H1 (cell line): ENCODE results near the gene TADA1. TPM values are rescaled to one million over a fixed set of nuclear protein-coding genes. Genes with fewer than 3 reads are reported as not detected.

Source experiments
- CTCF ChIA-PET: fragments of 300-600 bp; sonication (Branson Sonifier 250); formaldehyde crosslinking; loops from one replicate; lab custom pipeline; 2021; ENCODE audit not compliant: partially characterized antibody; lab: Charles Lee
- POLR2A ChIA-PET: fragments of 300-600 bp; sonication (Branson Sonifier 250); formaldehyde crosslinking; loops from one replicate; lab custom pipeline; 2021; ENCODE audit warnings: inconsistent platforms; ENCODE audit not compliant: partially characterized antibody; lab: Charles Lee
- DNase-seq, 2 experiments: peaks; one replicate each; pipeline versions ENCODE4 v3.0.0 to v3.0.0-alpha.2; 2010 to 2022; ENCODE audit warnings: low spot score in 2 of 2, low read depth in 1 of 2, mixed read lengths in 1 of 2
- FAIRE-seq: peaks from 2 replicates; lab custom pipeline; 2011; peaks lifted over from hg19 to GRCh38; lab: Jason Lieb, UNC
- H2AFZ ChIP-seq: 2 replicates; pipeline ENCODE4 v1.8.1; 2012; ENCODE audit warnings: low read length, inconsistent platforms
- H2AK5ac ChIP-seq: 2 replicates; pipeline ENCODE4 v1.6.1; 2013; ENCODE audit warnings: low read depth, low read length
- H2BK120ac ChIP-seq: replicated peaks from 2 replicates; pipeline ENCODE3; 2013; ENCODE audit warnings: low read depth, low read length, inconsistent platforms
- H2BK12ac ChIP-seq: 2 replicates; pipeline ENCODE4 v1.6.1; 2013; ENCODE audit warnings: low read depth, low read length
- H2BK15ac ChIP-seq: 2 replicates; pipeline ENCODE4 v1.6.1; 2013; ENCODE audit warnings: low read length
- H2BK20ac ChIP-seq: 2 replicates; pipeline ENCODE4 v1.6.1; 2013; ENCODE audit warnings: low read length
- H2BK5ac ChIP-seq: 2 replicates; pipeline ENCODE4 v1.6.1; 2013; ENCODE audit warnings: low read depth, low read length
- H3K14ac ChIP-seq: 2 replicates; pipeline ENCODE4 v1.6.1; 2013; ENCODE audit warnings: inconsistent platforms; ENCODE audit not compliant: insufficient read length
- H3K18ac ChIP-seq: 2 replicates; pipeline ENCODE4 v1.6.1; 2013; ENCODE audit warnings: low read length; ENCODE audit errors: extremely low read depth
- H3K23ac ChIP-seq: 2 replicates; pipeline ENCODE4 v1.6.1; 2013; ENCODE audit warnings: inconsistent platforms; ENCODE audit not compliant: insufficient read length
- H3K23me2 ChIP-seq: 2 replicates; pipeline ENCODE4 v1.6.1; 2013; ENCODE audit warnings: low read depth, low read length
- H3K27ac ChIP-seq: 2 replicates; pipeline ENCODE4 v1.6.1; 2011; ENCODE audit warnings: low read depth, low read length, inconsistent platforms
- H3K27me3 ChIP-seq, 4 experiments: replicated peaks in 1 of 4; 1 replicate in 1 of 4; 2 replicates in 3 of 4; pipeline versions ENCODE4 v1.6.1 to v1.8.1; 2011 to 2013; ENCODE audit warnings: low read length in 3 of 4, mild to moderate bottlenecking in 3 of 4, inconsistent platforms in 2 of 4, mixed read lengths in 2 of 4, moderate library complexity in 1 of 4; ENCODE audit not compliant: control insufficient read depth in 3 of 4, insufficient read depth in 3 of 4; ENCODE audit errors: extremely low read depth in 1 of 4
- H3K36me3 ChIP-seq, 4 experiments: 2 replicates each; pipeline versions ENCODE4 v1.6.1 to v1.8.1; 2011 to 2013; ENCODE audit warnings: mild to moderate bottlenecking in 4 of 4, low read length in 3 of 4, moderate library complexity in 2 of 4, control low read depth in 1 of 4, inconsistent platforms in 1 of 4; ENCODE audit not compliant: insufficient read depth in 4 of 4, control insufficient read depth in 2 of 4
- H3K4ac ChIP-seq: replicated peaks from 2 replicates; pipeline ENCODE3; 2013; ENCODE audit warnings: low read length, low read depth, mixed read lengths, inconsistent platforms; ENCODE audit not compliant: insufficient read length
- H3K4me1 ChIP-seq, 4 experiments: replicated peaks in 1 of 4; 1 replicate in 1 of 4; 2 replicates in 3 of 4; pipeline versions ENCODE4 v1.6.1 to v1.8.1; 2011 to 2013; ENCODE audit warnings: low read length in 3 of 4, inconsistent platforms in 2 of 4, mixed read lengths in 1 of 4; ENCODE audit not compliant: insufficient read depth in 4 of 4, control insufficient read depth in 3 of 4
- H3K4me2 ChIP-seq, 2 experiments: 2 replicates each; pipeline versions ENCODE4 v1.6.1 to v1.8.1; 2011 to 2013; ENCODE audit warnings: low read depth in 2 of 2, low read length in 2 of 2, control low read depth in 1 of 2, inconsistent platforms in 1 of 2, mild to moderate bottlenecking in 1 of 2; ENCODE audit not compliant: insufficient read depth in 1 of 2
- H3K4me3 ChIP-seq, 4 experiments: fragments of 200-600, 300-600 bp in 1 of 4; sonication (generic), shearing (Covaris generic), sonication (Bioruptor Twin) in 1 of 4; 2 replicates each; pipeline versions ENCODE4 v1.5.1 to v1.8.1; 2011 to 2016; ENCODE audit warnings: low read length in 4 of 4, low read depth in 3 of 4, control low read depth in 2 of 4, inconsistent platforms in 2 of 4, mild to moderate bottlenecking in 2 of 4, mixed read lengths in 1 of 4, moderate library complexity in 1 of 4; ENCODE audit not compliant: insufficient read depth in 2 of 4; ENCODE audit errors: extremely low read depth in 1 of 4
- H3K56ac ChIP-seq: replicated peaks from 2 replicates; pipeline ENCODE3; 2013; ENCODE audit warnings: low read depth, mild to moderate bottlenecking, mixed read lengths, low read length, inconsistent platforms; ENCODE audit not compliant: insufficient read length
- H3K79me1 ChIP-seq: 2 replicates; pipeline ENCODE4 v1.6.1; 2013; ENCODE audit warnings: low read depth, low read length, control low read depth
- H3K79me2 ChIP-seq, 2 experiments: 2 replicates each; pipeline versions ENCODE4 v1.6.1 to v1.8.1; 2012 to 2013; ENCODE audit warnings: low read length in 2 of 2, mild to moderate bottlenecking in 2 of 2, inconsistent platforms in 1 of 2; ENCODE audit not compliant: insufficient read depth in 2 of 2, control insufficient read depth in 1 of 2
- H3K9ac ChIP-seq, 4 experiments: replicated peaks in 1 of 4; 1 replicate in 1 of 4; 2 replicates in 3 of 4; pipeline versions ENCODE4 v1.6.1 to v1.8.1; 2011 to 2013; ENCODE audit warnings: low read depth in 3 of 4, low read length in 3 of 4, control low read depth in 2 of 4, mild to moderate bottlenecking in 2 of 4, moderate library complexity in 2 of 4, inconsistent platforms in 1 of 4; ENCODE audit errors: extremely low read depth in 1 of 4
- H3K9me3 ChIP-seq, 2 experiments: 2 replicates each; pipeline versions ENCODE4 v1.6.1 to v1.8.1; 2012 to 2013; ENCODE audit warnings: mild to moderate bottlenecking in 2 of 2, moderate library complexity in 2 of 2, control low read depth in 1 of 2, inconsistent platforms in 1 of 2, low read depth in 1 of 2, low read length in 1 of 2, mixed read lengths in 1 of 2; ENCODE audit not compliant: insufficient read depth in 2 of 2
- H4K20me1 ChIP-seq, 2 experiments: replicated peaks in 1 of 2; 2 replicates each; pipeline versions ENCODE3 to v1.8.1; 2011 to 2013; ENCODE audit warnings: inconsistent platforms in 2 of 2, low read length in 2 of 2, mild to moderate bottlenecking in 1 of 2; ENCODE audit not compliant: insufficient read depth in 2 of 2, control insufficient read depth in 1 of 2
- H4K5ac ChIP-seq: 2 replicates; pipeline ENCODE4 v1.6.1; 2013; ENCODE audit warnings: low read length, low read depth, mixed read lengths, inconsistent platforms; ENCODE audit not compliant: insufficient read length
- H4K8ac ChIP-seq: 2 replicates; pipeline ENCODE4 v1.8.0; 2013; ENCODE audit warnings: mild to moderate bottlenecking, moderate library complexity, low read length, inconsistent platforms; ENCODE audit not compliant: insufficient read depth; ENCODE audit errors: extremely low read depth
- H4K91ac ChIP-seq: replicated peaks from 2 replicates; pipeline ENCODE3; 2013; ENCODE audit warnings: low read length, mixed read lengths, inconsistent platforms; ENCODE audit not compliant: insufficient read length
- WGBS, 2 experiments: shearing (Covaris generic) in 1 of 2; methylation state at CpG; one replicate each; pipeline versions ENCODE4 v1.1.6 to v1.1.7; 2013 to 2015; ENCODE audit warnings: low lambda C conversion rate in 2 of 2, mixed read lengths in 2 of 2, inconsistent platforms in 1 of 2, low coverage in 1 of 2, missing lambda C conversion rate in 1 of 2; ENCODE audit not compliant: insufficient replicate concordance in 2 of 2, insufficient coverage in 1 of 2, insufficient read length in 1 of 2; ENCODE audit errors: extremely low coverage in 1 of 2, missing lambda C conversion rate in 1 of 2; 5-methylcytosine and 5-hydroxymethylcytosine counted together
- polyA plus RNA-seq, 7 experiments: library from polyadenylated mRNA; depleted of rRNA in 3 of 7; stranded (reverse) in 5 of 7; unstranded in 2 of 7; fragments of >200 nt in 5 of 7; fragments of 200-250 nt in 2 of 7; gene quantifications; 1 replicate in 5 of 7; 2 replicates in 1 of 7; 4 replicates in 1 of 7; pipeline versions ENCODE4 v1.2.1 to v1.2.3, GENCODE V29; 2011 to 2013; ENCODE audit warnings: missing spikeins in 2 of 7, mixed read lengths in 2 of 7
- total RNA-seq: library from RNA; stranded (reverse); fragmentation: NEBNext Ultra II Directional; extraction: Animal tissue kit (Norgen Biotek cat#: 25700); gene quantifications from 2 replicates; pipeline ENCODE4 v1.2.1, GENCODE V29; 2021

Gene TADA1
- total and polyA plus RNA-seq, 2 of the 8 experiments (the other 6 are each of a cell fraction or from before 2014, with no cell fraction given) = 21.1 to 23.6 TPM

- Histone ChIP-seq H4K5ac (no peak overlapping the region), H2AK5ac (no peak overlapping the region), H3K4ac (no peak overlapping the region), H3K56ac (no peak overlapping the region), H4K20me1 (peaks cover 0 to 11% of the 10 kb centered on the region in 2 experiments), H4K91ac (no peak overlapping the region), H2BK15ac (no peak overlapping the region), H2BK20ac (no peak overlapping the region), H3K27ac (no peak overlapping the region), H3K4me3 (no peak overlapping the region), H2AFZ (no peak overlapping the region), H3K18ac (no peak overlapping the region), H3K27me3 (no peaks in the 10 kb centered on the region), H3K14ac (no peak overlapping the region), H3K9ac (no peak overlapping the region), H3K4me2 (no peak overlapping the region), H3K23me2 (no peaks in the 10 kb centered on the region), H4K8ac (no peak overlapping the region), H2BK5ac (no peak overlapping the region), H3K23ac (no peak overlapping the region), H2BK12ac (no peak overlapping the region), H3K4me1 (peaks cover 0 to 7% (median 1%) of the 10 kb centered on the region in 4 experiments; a peak in 3 of 7 replicates), H2BK120ac (no peak overlapping the region), H3K79me2 (peaks cover 3 to 67% of the 10 kb centered on the region in 2 experiments; a peak in 3 of 4 replicates), H3K36me3 (peaks cover 0 to 33% (median 19%) of the 10 kb centered on the region in 4 experiments; a peak in 5 of 8 replicates), H3K79me1 (peaks cover 7% of the 10 kb centered on the region; the same call in 1 of the 2 replicates), H3K9me3 (no peaks in the 10 kb centered on the region)
- WGBS, 2 experiments = 94% methylated on average over 3 of the region's 3 CpGs; no CpG with 5 or more reads in 1 of the 2 experiments
- DNase-seq (no peak), FAIRE-seq (no peak)
- CTCF ChIA-PET = interaction anchor here (0.7 to 1.6 kb wide), 5 partner anchors 15 to 778 kb away, joined by 3 to 7 read pairs (median 4); partner anchors contain the start of gene ILDR2
- POLR2A ChIA-PET = interaction anchor here (0.6 to 1.9 kb wide), 4 partner anchors 11 to 218 kb away, joined by 3 to 7 read pairs (median 4); no protein-coding TSS in a partner anchor
Measured at GRCh38 chr1:166869318-166870099, 6.6 kb downstream of the TADA1 start.
